SJSA1 (cell line): ENCODE data around the gene GINS2. TPM values are rescaled to one million over a fixed set of nuclear protein-coding genes. Genes with fewer than 3 reads are reported as not detected.

Experiments
- DNase-seq, 2 experiments: peaks; one replicate each; pipeline ENCODE4 v3.0.0-alpha.2; 2015 to 2020; ENCODE audit warnings: low spot score in 2 of 2, low read depth in 1 of 2
- H3K27ac ChIP-seq: fragments of 250-450 bp; sonication (Bioruptor Pico); 2 replicates; pipeline ENCODE4 v1.5.1; 2020; ENCODE audit warnings: mild to moderate bottlenecking, moderate library complexity
- H3K27me3 ChIP-seq: fragments of 250-450 bp; sonication (Bioruptor Pico); replicated peaks from 2 replicates; pipeline ENCODE4 v1.5.1; 2020; ENCODE audit warnings: mild to moderate bottlenecking, moderate library complexity
- H3K36me3 ChIP-seq: fragments of 250-450 bp; sonication (Bioruptor Pico); 2 replicates; pipeline ENCODE4 v1.5.1; 2020; ENCODE audit warnings: mild to moderate bottlenecking
- H3K4me1 ChIP-seq: fragments of 250-450 bp; sonication (Bioruptor Pico); replicated peaks from 2 replicates; pipeline ENCODE4 v1.6.1; 2021; ENCODE audit warnings: mild to moderate bottlenecking
- H3K4me3 ChIP-seq: fragments of 250-450 bp; sonication (Bioruptor Pico); 2 replicates; pipeline ENCODE4 v1.5.1; 2020; ENCODE audit warnings: mild to moderate bottlenecking
- H3K9me3 ChIP-seq: fragments of 250-450 bp; sonication (Bioruptor Pico); replicated peaks from 2 replicates; pipeline ENCODE4 v1.5.1; 2020; ENCODE audit warnings: mild to moderate bottlenecking
- total RNA-seq: library from RNA; depleted of rRNA; stranded (reverse); fragments of >200 nt; shearing (Covaris generic); gene quantifications from 2 replicates; pipeline ENCODE4 v1.2.3, GENCODE V29; 2014

The GINS2 gene
- total RNA-seq, 1 experiment from 2014 or later, result 51.4 TPM

GRCh38 chr16:85646358-85646907 is 42.3 kb downstream of the GINS2 start:
- Histone ChIP-seq H3K27me3 (no peaks in the 10 kb centered on the region), H3K4me1 (no peaks in the 10 kb centered on the region), H3K4me3 (no peak overlapping the region), H3K36me3 (peaks cover 6% of the 10 kb centered on the region), H3K27ac (no peak overlapping the region), H3K9me3 (no peaks in the 10 kb centered on the region)
- DNase-seq, result no peak

GRCh38 chr16:85645021-85645589 is 43.6 kb downstream of the GINS2 start:
- Histone ChIP-seq H3K36me3 (peaks cover 4% of the 10 kb centered on the region), H3K4me3 (no peak overlapping the region), H3K4me1 (no peaks in the 10 kb centered on the region), H3K9me3 (no peaks in the 10 kb centered on the region), H3K27me3 (no peaks in the 10 kb centered on the region), H3K27ac (no peak overlapping the region)
- DNase-seq, result no peak

GRCh38 chr16:85644093-85644712 is 44.6 kb downstream of the GINS2 start:
- H3K4me1 ChIP-seq, result no peaks in the 10 kb centered on the region
- DNase-seq, result no peak
- no peaks in the 10 kb centered on the region for H3K27me3 ChIP-seq

GRCh38 chr16:85643631-85644030 is 45.1 kb downstream of the GINS2 start:
- Histone ChIP-seq H3K36me3 (no peaks in the 10 kb centered on the region), H3K27me3 (no peaks in the 10 kb centered on the region), H3K4me3 (no peak overlapping the region), H3K4me1 (no peaks in the 10 kb centered on the region), H3K27ac (no peak overlapping the region), H3K9me3 (no peaks in the 10 kb centered on the region)
- DNase-seq, result no peak

More at GRCh38 chr16:85644093-85644712, 44.6 kb downstream of the GINS2 start:
- no peak overlapping the region for H3K27ac ChIP-seq
- H3K36me3 ChIP-seq, result no peaks in the 10 kb centered on the region; the same call in 1 of the 2 replicates
- no peaks in the 10 kb centered on the region for H3K9me3 ChIP-seq
- H3K4me3 ChIP-seq, result no peak overlapping the region

- H3K27me3 ChIP-seq, result no peaks in the 10 kb centered on the region
- DNase-seq, result no peak
- no peaks in the 10 kb centered on the region for H3K36me3 ChIP-seq
- no peaks in the 10 kb centered on the region for H3K9me3 ChIP-seq
- H3K27ac ChIP-seq, result no peak overlapping the region
- no peak overlapping the region for H3K4me3 ChIP-seq
- no peaks in the 10 kb centered on the region for H3K4me1 ChIP-seq
These were observed 45.9 kb downstream of the GINS2 start for GRCh38 chr16:85642762-85643358.

GRCh38 chr16:85641776-85642176 is 47.0 kb downstream of the GINS2 start:
- no peak for DNase-seq
- Histone ChIP-seq H3K36me3 (no peaks in the 10 kb centered on the region), H3K27me3 (no peaks in the 10 kb centered on the region), H3K9me3 (no peaks in the 10 kb centered on the region), H3K4me3 (no peak overlapping the region), H3K27ac (no peak overlapping the region), H3K4me1 (no peaks in the 10 kb centered on the region)

- Histone ChIP-seq H3K27me3 (no peaks in the 10 kb centered on the region), H3K4me1 (no peaks in the 10 kb centered on the region), H3K4me3 (no peak overlapping the region), H3K9me3 (no peaks in the 10 kb centered on the region), H3K36me3 (no peaks in the 10 kb centered on the region), H3K27ac (no peak overlapping the region)
- no peak for DNase-seq
These were observed 47.4 kb downstream of the GINS2 start for GRCh38 chr16:85641305-85641704.

- peaks cover 2% of the 10 kb centered on the region; the same call in 1 of the 2 replicates for H3K36me3 ChIP-seq
- no peak overlapping the region for H3K4me3 ChIP-seq
- no peaks in the 10 kb centered on the region for H3K27me3 ChIP-seq
- no peaks in the 10 kb centered on the region for H3K4me1 ChIP-seq
- no peak for DNase-seq
- no peak overlapping the region for H3K27ac ChIP-seq
- H3K9me3 ChIP-seq, result no peaks in the 10 kb centered on the region
These were observed 48.2 kb downstream of the GINS2 start for GRCh38 chr16:85640585-85640984.

GRCh38 chr16:85640254-85640558 is 48.5 kb downstream of the GINS2 start:
- Histone ChIP-seq H3K4me1 (no peaks in the 10 kb centered on the region), H3K4me3 (no peak overlapping the region), H3K27ac (no peak overlapping the region), H3K27me3 (no peaks in the 10 kb centered on the region), H3K36me3 (peaks cover 2% of the 10 kb centered on the region; the same call in 1 of the 2 replicates), H3K9me3 (no peaks in the 10 kb centered on the region)
- no peak for DNase-seq

- no peaks in the 10 kb centered on the region for H3K9me3 ChIP-seq
- no peak overlapping the region for H3K4me3 ChIP-seq
- no peak overlapping the region for H3K27ac ChIP-seq
- no peak for DNase-seq
- no peaks in the 10 kb centered on the region for H3K27me3 ChIP-seq
- H3K36me3 ChIP-seq, result peaks cover 2% of the 10 kb centered on the region; the same call in 1 of the 2 replicates
- no peaks in the 10 kb centered on the region for H3K4me1 ChIP-seq
These were observed 49.1 kb downstream of the GINS2 start for GRCh38 chr16:85639529-85640253.

GRCh38 chr16:85638695-85639409 is 49.9 kb downstream of the GINS2 start:
- Histone ChIP-seq H3K27ac (no peak overlapping the region), H3K4me3 (no peak overlapping the region), H3K27me3 (no peaks in the 10 kb centered on the region), H3K36me3 (peaks cover 2% of the 10 kb centered on the region; the same call in 1 of the 2 replicates), H3K4me1 (no peaks in the 10 kb centered on the region), H3K9me3 (no peaks in the 10 kb centered on the region)
- no peak for DNase-seq

- no peak overlapping the region for H3K4me3 ChIP-seq
- peaks cover 2% of the 10 kb centered on the region; the same call in 1 of the 2 replicates for H3K36me3 ChIP-seq
- DNase-seq, result no peak
- H3K27ac ChIP-seq, result no peak overlapping the region
- H3K4me1 ChIP-seq, result no peaks in the 10 kb centered on the region
- no peaks in the 10 kb centered on the region for H3K27me3 ChIP-seq
- no peaks in the 10 kb centered on the region for H3K9me3 ChIP-seq
These were observed 50.7 kb downstream of the GINS2 start for GRCh38 chr16:85637808-85638647.
